ENCODE data around the gene FMR1NB. TPM values are rescaled to one million over a fixed set of nuclear protein-coding genes. Genes with fewer than 3 reads are reported as not detected.

FMR1NB gene
- total and polyA plus RNA-seq, 9 of the 15 experiments (the other 6 are each of a cell fraction or from before 2014, with no cell fraction given): 2.3 to 13.2 (median 5.1) TPM

GRCh38 chrX:148047200-148047599, 66.1 kb downstream of the FMR1NB start:
- in situ Hi-C loops (cut with MboI) (no loop called here), intact Hi-C loops (cut with micrococcal nuclease) (no loop called here)
- no peak for DNase-seq (ENCODE audit: extremely low read depth in 1 of 4, low spot score in 3 of 4)
- Histone ChIP-seq H2AFZ (ENCODE audit: low read depth, low read length) (no peak overlapping the region), H3K4me2 (ENCODE audit: insufficient read depth, low read length) (no peak overlapping the region), H3K79me2 (ENCODE audit: control insufficient read depth, insufficient read depth, low read length) (no peaks in the 10 kb centered on the region), H3K36me3 (ENCODE audit: control insufficient read depth, insufficient read depth, low read length) (no peaks in the 10 kb centered on the region), H3K9me1 (ENCODE audit: control insufficient read depth, insufficient read depth, low read length) (no peaks in the 10 kb centered on the region), H3K9ac (ENCODE audit: insufficient read depth in 1 of 2, low read depth in 2 of 2, low read length in 2 of 2) (no peak overlapping the region), H3K27me3 (ENCODE audit: control insufficient read depth in 2 of 2, insufficient read depth in 2 of 2, low read length in 2 of 2) (no peaks in the 10 kb centered on the region), H3K9me3 (replicated peaks; ENCODE audit: control insufficient read depth, insufficient read depth, low read depth, low read length) (no peaks in the 10 kb centered on the region), H3K4me1 (replicated peaks in 1 of 2; ENCODE audit: control insufficient read depth in 2 of 2, insufficient read depth in 2 of 2, low read length in 2 of 2) (no peaks in the 10 kb centered on the region), H3K27ac (ENCODE audit: extremely low read depth, low read depth, low read length) (no peak overlapping the region), H4K20me1 (replicated peaks; ENCODE audit: control insufficient read depth, insufficient read depth, low read length) (no peaks in the 10 kb centered on the region), H3K4me3 (no peak overlapping the region)
- no peak for ATAC-seq
- WGBS (ENCODE audit: insufficient coverage, low coverage, missing lambda C conversion rate): 0% methylated on average over 3 of the region's 4 CpGs
- BruUV-seq (replicated peaks): no TSS peak
- CTCF ChIA-PET (ENCODE audit: low intra/inter-chr PET ratio): no interaction called here
- no peak for FAIRE-seq
- POLR2A ChIA-PET: no interaction called here
- TF ChIP-seq XRCC5 (IDR thresholded peaks at IDR 0.05; ENCODE audit: low read depth, low read length) (no peak), PRMT5 (CRISPR knock-in tag; IDR thresholded peaks at IDR 0.05) (no peak), ZNF785 (CRISPR knock-in tag; IDR thresholded peaks at IDR 0.05) (no peak), SOX6 (IDR thresholded peaks at IDR 0.05) (no peak), FOS (IDR thresholded peaks at IDR 0.05; ENCODE audit: extremely low read depth, insufficient read length) (no peak), CBFB (CRISPR knock-in tag; IDR thresholded peaks at IDR 0.05) (no peak), ZNF830 (CRISPR knock-in tag; IDR thresholded peaks at IDR 0.05) (no peak), ZNF354B (CRISPR knock-in tag; IDR thresholded peaks at IDR 0.05) (no peak), PHB2 (IDR thresholded peaks at IDR 0.05; ENCODE audit: low read depth) (no peak), LARP7 (IDR thresholded peaks at IDR 0.05) (no peak), MECOM (CRISPR knock-in tag; IDR thresholded peaks at IDR 0.05) (no peak), RBM34 (IDR thresholded peaks at IDR 0.05; ENCODE audit: borderline replicate concordance, insufficient read depth, low read length) (no peak), PCBP1 (IDR thresholded peaks at IDR 0.05; ENCODE audit: low read depth, low read length, poor library complexity, severe bottlenecking) (no peak)
- TF ChIP-seq, protein P1, sequence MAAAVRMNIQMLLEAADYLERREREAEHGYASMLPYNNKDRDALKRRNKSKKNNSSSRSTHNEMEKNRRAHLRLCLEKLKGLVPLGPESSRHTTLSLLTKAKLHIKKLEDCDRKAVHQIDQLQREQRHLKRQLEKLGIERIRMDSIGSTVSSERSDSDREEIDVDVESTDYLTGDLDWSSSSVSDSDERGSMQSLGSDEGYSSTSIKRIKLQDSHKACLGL (CRISPR knock-in tag; IDR thresholded peaks at IDR 0.05; ENCODE audit: borderline replicate concordance, poor library complexity, severe bottlenecking): no peak
